ENCODE measurements around the gene NNT. TPM values are rescaled to one million over a fixed set of nuclear protein-coding genes. Genes with fewer than 3 reads are reported as not detected.
"Not testable (repeated sequence)": the region's sequence is repeated elsewhere in the genome, so short reads cannot be mapped to it uniquely, and the experiment has no call there.

Gene NNT
- polyA plus RNA-seq, 3 donors from 2014 or later, result 49.5 to 78.0 (median 60.6) TPM

GRCh38 chr5:43570450-43571158 lies 32.4 kb upstream of the NNT start:
- Mint-ChIP-seq H3K4me3 (no peak overlapping the region), H3K27me3 (ENCODE audit: low read depth in 3 of 3) (peaks cover 0 to 5% (median 0%) of the 10 kb centered on the region in 3 donors), H3K36me3 (peaks cover 0 to 9% (median 4%) of the 10 kb centered on the region in 3 donors), H3K27ac (no peak overlapping the region), H3K9me3 (no peaks in the 10 kb centered on the region), H3K4me1 (no peaks in the 10 kb centered on the region)
- no peak for DNase-seq

GRCh38 chr5:43571237-43571636 lies 31.7 kb upstream of the NNT start:
- Mint-ChIP-seq H3K27me3 (ENCODE audit: low read depth in 3 of 3) (peaks cover 0 to 5% (median 0%) of the 10 kb centered on the region in 3 donors), H3K4me1 (no peaks in the 10 kb centered on the region), H3K36me3 (peaks cover under 1 to 13% (median 8%) of the 10 kb centered on the region in 3 donors), H3K9me3 (no peaks in the 10 kb centered on the region), H3K27ac (peak overlapping the region in 1 of 6 donors; percentile 38), H3K4me3 (no peak overlapping the region)
- no peak for DNase-seq

DNA sequence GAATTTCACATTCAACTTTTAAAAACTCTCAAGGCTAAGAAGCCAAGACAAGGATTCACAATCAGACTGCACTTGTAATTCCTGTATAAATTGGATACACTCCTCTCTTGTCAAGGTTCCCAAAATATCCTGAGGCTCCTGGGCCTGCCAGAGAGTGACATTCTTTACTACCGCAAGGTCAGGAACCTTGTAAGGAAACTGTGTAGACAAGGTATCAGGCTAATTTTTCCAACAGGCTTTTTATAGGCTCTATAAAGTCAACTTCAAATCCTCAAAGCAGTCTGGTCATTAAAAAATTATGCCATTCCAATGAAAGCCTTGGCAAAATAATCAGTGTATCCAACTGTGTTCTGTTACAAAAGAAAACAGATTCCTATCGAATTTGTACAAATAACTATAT lies 30.6 kb upstream of the NNT start:
- H3K9me3 Mint-ChIP-seq, result no peaks in the 10 kb centered on the region
- H3K4me1 Mint-ChIP-seq, result no peaks in the 10 kb centered on the region
- no peaks in the 10 kb centered on the region for H3K27me3 Mint-ChIP-seq (ENCODE audit: low read depth in 3 of 3)
- H3K36me3 Mint-ChIP-seq, result peaks cover 3 to 16% (median 13%) of the 10 kb centered on the region in 3 donors
- H3K4me3 Mint-ChIP-seq, result no peak overlapping the region
- H3K27ac Mint-ChIP-seq, result no peak overlapping the region
- no peak for DNase-seq

DNA sequence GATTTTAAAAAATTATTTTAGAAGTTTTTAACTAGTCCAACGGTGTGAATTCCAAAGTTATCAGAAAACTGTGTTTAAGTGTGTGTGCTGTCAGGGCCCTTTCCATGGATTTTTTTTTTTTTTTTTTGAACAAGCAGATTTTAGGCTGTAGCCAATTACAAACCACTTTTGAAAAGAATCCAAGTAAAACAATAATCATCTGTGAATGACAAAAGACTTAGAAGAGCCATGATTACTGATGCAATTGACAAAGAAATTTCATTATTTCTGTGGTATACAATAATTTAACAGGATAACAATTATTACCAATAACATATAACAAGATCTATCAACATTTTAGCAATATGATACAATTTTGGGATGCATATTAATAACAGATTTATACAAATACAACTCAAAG lies 29.9 kb upstream of the NNT start:
- no peak overlapping the region for H3K4me3 Mint-ChIP-seq
- H3K4me1 Mint-ChIP-seq, result no peaks in the 10 kb centered on the region
- H3K9me3 Mint-ChIP-seq, result no peaks in the 10 kb centered on the region
- H3K27ac Mint-ChIP-seq, result no peak overlapping the region
- peaks cover 3 to 16% (median 13%) of the 10 kb centered on the region in 3 donors for H3K36me3 Mint-ChIP-seq
- no peaks in the 10 kb centered on the region for H3K27me3 Mint-ChIP-seq (ENCODE audit: low read depth in 3 of 3)
- DNase-seq, result no peak

- H3K9me3 Mint-ChIP-seq; DNase-seq; H3K27me3 Mint-ChIP-seq (ENCODE audit: low read depth in 3 of 3); H3K4me1 Mint-ChIP-seq; H3K4me3 Mint-ChIP-seq; H3K27ac Mint-ChIP-seq: not testable (repeated sequence)
- H3K36me3 Mint-ChIP-seq, result peaks cover 3 to 22% (median 9%) of the 10 kb centered on the region in 3 donors
Measured at GRCh38 chr5:43580402-43581210, 22.4 kb upstream of the NNT start.

DNA sequence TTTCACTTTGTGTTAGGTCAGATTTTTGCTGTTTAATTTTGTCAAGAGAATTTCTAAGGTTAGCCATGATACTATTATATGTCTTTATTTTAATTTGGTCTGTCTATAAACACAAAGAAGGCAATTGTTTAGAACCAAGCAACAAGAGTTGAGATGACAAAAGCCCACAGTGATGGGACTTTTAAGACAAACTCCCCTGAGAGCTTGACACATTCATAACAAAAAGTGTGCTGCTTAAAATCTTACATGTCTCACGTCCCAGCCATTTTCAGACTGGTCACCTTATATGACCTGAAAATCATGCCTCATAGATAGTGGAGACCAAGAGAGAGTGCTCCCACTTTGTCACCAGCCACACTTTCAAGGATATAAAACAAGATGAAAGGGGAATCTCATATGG lies 21.6 kb upstream of the NNT start:
- Mint-ChIP-seq H3K27me3 (ENCODE audit: low read depth in 3 of 3) (peaks cover 0 to 2% (median 0%) of the 10 kb centered on the region in 3 donors), H3K4me1 (peaks cover 0 to 1% of the 10 kb centered on the region in 2 donors), H3K9me3 (no peaks in the 10 kb centered on the region), H3K36me3 (peaks cover 2 to 17% (median 5%) of the 10 kb centered on the region in 3 donors), H3K27ac (no peak overlapping the region), H3K4me3 (no peak overlapping the region)
- DNase-seq, result no peak

DNA sequence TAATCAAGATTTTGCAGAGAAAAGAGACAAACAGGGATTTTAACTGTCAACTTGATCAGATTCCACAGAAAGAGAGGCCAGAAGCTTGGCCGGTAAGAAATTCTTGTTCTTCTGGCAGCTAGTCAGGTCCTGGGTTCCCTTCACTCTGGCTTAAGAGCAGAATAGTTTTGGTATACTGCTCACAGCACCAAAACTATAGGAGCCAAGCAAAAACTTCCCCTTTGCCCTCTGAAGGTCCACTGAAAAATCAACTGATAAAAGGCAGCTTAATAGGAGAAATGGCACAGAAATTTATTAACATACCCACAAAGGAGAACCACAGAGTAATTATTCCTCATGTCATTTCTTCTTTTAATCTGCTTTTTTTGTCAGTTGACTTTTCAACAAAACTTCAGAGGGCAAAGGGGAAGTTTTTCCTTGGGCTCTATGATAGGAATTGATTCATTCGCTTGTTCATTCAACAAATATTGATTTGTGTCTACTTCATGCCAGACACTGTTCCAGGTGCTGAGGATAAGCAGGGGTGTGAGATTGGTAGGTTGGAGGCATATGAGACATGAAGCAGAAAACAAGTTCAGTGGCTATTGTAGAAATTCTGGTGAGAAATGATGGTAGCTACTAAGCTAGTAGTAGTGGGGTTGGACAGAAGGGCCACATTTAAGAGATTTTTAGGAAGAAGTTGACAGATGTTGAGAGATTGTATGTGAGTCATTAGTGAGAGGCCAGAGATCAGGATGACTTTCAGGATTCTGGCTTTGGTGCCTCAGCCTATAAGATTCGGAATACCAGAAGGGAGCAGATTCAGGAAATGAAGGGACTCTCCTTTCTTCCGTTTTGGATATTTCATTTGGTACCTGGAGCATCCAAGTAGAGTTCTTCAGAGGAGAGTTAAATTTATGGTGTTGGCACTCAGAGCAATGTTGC lies 20.6 kb upstream of the NNT start:
- Mint-ChIP-seq H3K27ac (peak overlapping the region in 1 of 6 donors; percentile 12), H3K4me3 (no peak overlapping the region), H3K27me3 (ENCODE audit: low read depth in 3 of 3) (peaks cover 0 to 2% (median 0%) of the 10 kb centered on the region in 3 donors), H3K36me3 (peaks cover 0 to 12% (median 10%) of the 10 kb centered on the region in 3 donors), H3K4me1 (peaks cover 0 to 1% of the 10 kb centered on the region in 2 donors), H3K9me3 (no peaks in the 10 kb centered on the region)
- DNase-seq, result no peak

GRCh38 chr5:43583724-43584123 lies 19.3 kb upstream of the NNT start:
- Mint-ChIP-seq H3K27me3 (ENCODE audit: low read depth in 3 of 3) (peaks cover 0 to 2% (median 0%) of the 10 kb centered on the region in 3 donors), H3K4me1 (peaks cover 0 to 1% of the 10 kb centered on the region in 2 donors), H3K27ac (no peak overlapping the region), H3K36me3 (peaks cover 3 to 12% (median 10%) of the 10 kb centered on the region in 3 donors), H3K9me3 (no peaks in the 10 kb centered on the region), H3K4me3 (no peak overlapping the region)
- no peak for DNase-seq

DNA sequence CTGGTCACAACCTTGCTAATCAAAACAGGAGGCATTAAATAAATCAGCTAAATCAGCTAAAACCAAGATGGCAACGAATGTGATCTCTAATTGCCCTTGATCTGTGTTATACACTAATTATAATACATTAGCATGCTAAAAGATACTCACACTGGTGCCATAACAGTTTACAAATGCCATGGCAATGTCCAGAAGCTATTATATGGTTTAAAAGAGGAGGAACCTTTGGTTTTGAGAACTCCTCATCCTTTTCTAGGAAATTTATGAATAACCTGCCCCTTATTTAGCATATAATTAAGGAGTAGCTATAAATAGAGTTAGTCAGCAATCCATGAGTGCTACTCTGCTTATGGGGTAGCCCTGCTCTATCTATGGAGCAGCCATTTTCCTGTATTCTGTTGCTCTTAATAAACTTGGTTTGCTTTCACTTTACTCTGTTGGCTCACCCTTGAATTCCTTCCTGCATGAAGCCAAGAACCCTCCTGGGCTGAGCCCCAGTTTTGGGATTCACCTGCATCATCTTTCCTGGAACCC lies 18.7 kb upstream of the NNT start:
- H3K36me3 Mint-ChIP-seq, result peaks cover 3 to 12% (median 10%) of the 10 kb centered on the region in 3 donors
- no peak for DNase-seq
- H3K4me1 Mint-ChIP-seq, result peaks cover 0 to 1% of the 10 kb centered on the region in 2 donors
- no peak overlapping the region for H3K27ac Mint-ChIP-seq
- no peak overlapping the region for H3K4me3 Mint-ChIP-seq
- H3K27me3 Mint-ChIP-seq (ENCODE audit: low read depth in 3 of 3), result peaks cover 0 to 2% (median 0%) of the 10 kb centered on the region in 3 donors
- no peaks in the 10 kb centered on the region for H3K9me3 Mint-ChIP-seq

DNA sequence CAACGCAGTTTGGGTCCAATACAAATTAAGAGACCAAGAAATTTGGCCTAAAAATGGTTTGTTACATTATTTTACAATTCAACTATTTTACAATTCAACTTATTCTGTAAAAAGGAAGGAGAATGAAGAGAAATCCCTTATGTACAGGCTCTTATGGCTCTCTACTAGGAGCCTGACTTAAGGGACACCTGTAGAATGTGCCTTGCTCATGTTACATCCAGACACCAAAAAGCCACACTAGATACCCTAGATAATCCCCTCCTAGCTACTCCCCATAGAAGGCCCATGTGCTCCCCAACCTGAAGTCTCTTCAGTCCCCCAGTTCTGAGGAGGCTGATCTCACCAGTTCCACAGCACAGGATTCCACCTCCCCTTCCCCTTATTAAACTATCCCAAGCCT lies 14.1 kb upstream of the NNT start:
- no peak for DNase-seq
- H3K36me3 Mint-ChIP-seq, result peaks cover 0 to 11% (median 8%) of the 10 kb centered on the region in 3 donors
- H3K27ac Mint-ChIP-seq, result no peak overlapping the region
- peaks cover 0 to 1% of the 10 kb centered on the region in 2 donors for H3K4me1 Mint-ChIP-seq
- no peak overlapping the region for H3K4me3 Mint-ChIP-seq
- H3K9me3 Mint-ChIP-seq, result no peaks in the 10 kb centered on the region
- H3K27me3 Mint-ChIP-seq (ENCODE audit: low read depth in 3 of 3), result no peaks in the 10 kb centered on the region

DNA sequence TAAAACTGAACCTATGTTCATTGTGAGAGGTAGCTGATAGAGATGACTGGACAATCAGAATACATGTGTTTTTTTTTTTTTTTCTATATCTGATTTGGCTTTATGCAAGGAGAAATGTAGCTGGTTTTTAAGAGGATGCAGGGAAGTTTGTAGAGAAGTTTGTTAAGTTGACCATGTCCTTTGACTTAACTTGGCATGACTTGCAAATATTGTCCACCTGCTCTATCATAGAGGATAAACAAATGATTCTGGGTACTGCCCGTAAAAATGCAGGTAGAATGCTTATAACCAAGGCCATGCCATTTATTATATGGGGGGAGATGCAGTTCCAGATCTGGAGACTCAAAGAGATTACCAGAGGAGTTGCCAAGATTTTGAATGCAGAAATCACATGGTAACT lies 13.7 kb upstream of the NNT start:
- Mint-ChIP-seq H3K4me1 (peaks cover 0 to 1% of the 10 kb centered on the region in 2 donors), H3K9me3 (no peaks in the 10 kb centered on the region), H3K27ac (no peak overlapping the region), H3K36me3 (peaks cover 0 to 11% (median 8%) of the 10 kb centered on the region in 3 donors), H3K27me3 (ENCODE audit: low read depth in 3 of 3) (no peaks in the 10 kb centered on the region), H3K4me3 (no peak overlapping the region)
- no peak for DNase-seq

DNA sequence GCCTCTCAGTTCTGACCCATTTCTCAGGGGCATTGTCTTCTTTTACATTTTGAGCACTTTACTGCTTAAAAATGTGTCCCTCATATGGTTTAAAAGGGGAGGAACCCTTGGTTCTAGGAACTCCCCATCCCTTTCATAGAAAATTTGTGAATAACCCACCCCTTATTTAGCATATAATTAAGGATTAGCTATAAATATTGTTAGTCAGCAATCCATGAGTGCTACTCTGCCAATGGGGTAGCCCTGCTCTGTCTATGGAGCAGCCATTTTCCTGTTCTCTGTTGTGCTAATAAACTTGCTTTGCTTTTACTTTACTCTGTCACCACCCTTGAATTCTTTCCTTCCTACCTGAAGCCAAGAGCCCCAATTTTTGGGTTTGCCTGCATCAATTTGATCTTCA lies 12.3 kb upstream of the NNT start:
- Mint-ChIP-seq H3K4me3 (no peak overlapping the region), H3K36me3 (peaks cover 0 to 11% (median 8%) of the 10 kb centered on the region in 3 donors), H3K27me3 (ENCODE audit: low read depth in 3 of 3) (no peaks in the 10 kb centered on the region), H3K27ac (no peak overlapping the region), H3K9me3 (no peaks in the 10 kb centered on the region), H3K4me1 (no peaks in the 10 kb centered on the region)
- no peak for DNase-seq

- Mint-ChIP-seq H3K27ac (no peak overlapping the region), H3K4me3 (no peak overlapping the region), H3K36me3 (peaks cover 0 to 8% (median 4%) of the 10 kb centered on the region in 3 donors), H3K4me1 (no peaks in the 10 kb centered on the region), H3K27me3 (ENCODE audit: low read depth in 3 of 3) (no peaks in the 10 kb centered on the region), H3K9me3 (no peaks in the 10 kb centered on the region)
- DNase-seq, result no peak
Measured at GRCh38 chr5:43592363-43592762, 10.6 kb upstream of the NNT start.

Measured in immature natural killer cell (primary cell).